NCI-H2227 (cell line): Measurements from ENCODE around the gene GDNF.
"Not testable (repeated sequence)": the region's sequence is repeated elsewhere in the genome, so short reads cannot be mapped to it uniquely, and the experiment has no call there.

Source experiments
- DNase-seq: peaks from one replicate; lab custom pipeline; 2025; ENCODE audit not compliant: unreplicated experiment; lab: John Stamatoyannopoulos, UW

GDNF gene, protein sequence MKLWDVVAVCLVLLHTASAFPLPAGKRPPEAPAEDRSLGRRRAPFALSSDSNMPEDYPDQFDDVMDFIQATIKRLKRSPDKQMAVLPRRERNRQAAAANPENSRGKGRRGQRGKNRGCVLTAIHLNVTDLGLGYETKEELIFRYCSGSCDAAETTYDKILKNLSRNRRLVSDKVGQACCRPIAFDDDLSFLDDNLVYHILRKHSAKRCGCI

DNA sequence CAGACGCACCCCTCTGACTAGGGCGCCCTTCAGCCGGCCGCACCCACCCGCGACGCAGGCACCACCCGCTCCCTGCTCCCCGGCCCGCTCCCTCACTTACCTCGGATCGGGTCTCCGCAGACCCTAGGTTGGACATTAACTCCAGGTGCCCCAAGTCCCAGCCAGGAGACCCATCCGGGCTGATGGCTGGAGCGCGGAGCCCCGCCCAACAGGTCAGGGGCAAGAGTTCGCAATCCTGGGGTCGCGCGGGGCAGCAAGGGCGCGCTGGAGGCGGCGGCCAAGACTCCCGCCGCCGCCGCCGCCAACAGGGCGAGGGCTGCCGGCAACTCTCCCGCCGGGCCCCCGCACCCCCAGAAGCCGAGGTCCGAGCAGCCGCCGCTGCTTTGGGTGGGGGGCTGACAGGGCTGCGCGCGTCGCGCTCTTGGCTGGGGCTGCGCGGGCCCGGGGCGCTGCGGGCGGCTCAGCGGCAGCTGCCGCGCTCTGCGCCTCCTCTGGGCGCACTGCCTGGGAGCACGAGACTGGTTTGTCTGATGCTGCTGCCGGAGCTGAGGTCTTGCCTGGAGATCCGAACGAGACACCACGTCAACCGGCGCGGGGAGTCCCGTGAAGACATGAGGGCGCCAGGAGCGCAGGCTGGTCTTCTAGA lies at the start of gene GDNF:
Gene GDNF, minus strand, starts transcription at position 635 of the 646 bp plus-strand sequence. CDS start 5,245 bp downstream, outside the sequence.
- DNase-seq: peak; percentile 43

DNA sequence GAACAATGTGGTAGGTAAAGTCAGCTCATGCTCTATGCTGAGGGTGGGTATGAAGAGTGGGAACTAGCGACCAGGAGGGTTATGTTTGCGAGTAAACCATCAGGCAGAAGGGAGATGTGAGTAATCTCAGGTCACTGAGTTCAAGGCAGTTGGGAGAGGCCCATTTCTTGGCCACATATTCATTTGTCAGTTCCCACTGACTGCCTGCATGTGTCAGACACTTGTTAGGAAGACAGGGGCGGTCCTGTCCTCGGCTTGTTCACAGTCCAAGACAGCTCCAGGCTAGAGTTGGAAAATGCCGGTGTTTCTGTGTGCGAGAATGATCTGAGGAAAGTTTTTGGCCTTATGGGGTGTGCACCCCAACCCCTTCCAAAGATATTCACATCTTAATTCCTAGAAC lies 48.6 kb upstream of the GDNF start:
- no peak for DNase-seq

DNA sequence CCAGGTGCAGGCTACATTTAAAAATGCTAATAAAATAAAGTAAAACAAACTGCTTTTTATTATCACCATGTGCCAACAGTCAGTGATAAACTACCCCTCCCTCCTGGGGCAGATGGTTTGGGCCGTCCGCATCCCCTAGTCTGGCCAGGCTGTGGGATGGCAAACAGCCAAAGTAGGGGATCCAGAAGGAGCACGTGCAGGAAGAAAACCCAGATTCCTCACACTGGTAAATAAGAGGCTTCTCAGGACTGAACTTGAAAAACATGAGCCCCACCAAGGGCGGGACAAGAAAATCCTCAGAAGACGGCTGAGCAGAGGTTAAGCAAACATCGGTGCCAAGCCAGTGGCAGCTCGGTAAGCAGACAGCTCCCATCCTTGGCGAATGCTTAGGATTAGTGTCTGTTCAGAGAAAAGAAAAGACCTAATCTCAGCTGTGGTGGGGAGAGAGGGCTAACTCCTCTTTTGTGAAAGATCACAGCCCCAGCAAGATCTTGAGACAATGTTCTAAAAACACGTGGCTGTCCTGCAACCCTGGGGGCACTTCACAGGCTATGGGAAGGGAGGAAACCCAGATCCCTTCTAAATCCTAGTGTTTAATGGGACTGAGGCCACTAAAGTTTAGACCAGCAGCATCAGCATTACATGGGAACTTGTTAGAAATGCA lies 46.5 kb upstream of the GDNF start:
- no peak for DNase-seq

DNA sequence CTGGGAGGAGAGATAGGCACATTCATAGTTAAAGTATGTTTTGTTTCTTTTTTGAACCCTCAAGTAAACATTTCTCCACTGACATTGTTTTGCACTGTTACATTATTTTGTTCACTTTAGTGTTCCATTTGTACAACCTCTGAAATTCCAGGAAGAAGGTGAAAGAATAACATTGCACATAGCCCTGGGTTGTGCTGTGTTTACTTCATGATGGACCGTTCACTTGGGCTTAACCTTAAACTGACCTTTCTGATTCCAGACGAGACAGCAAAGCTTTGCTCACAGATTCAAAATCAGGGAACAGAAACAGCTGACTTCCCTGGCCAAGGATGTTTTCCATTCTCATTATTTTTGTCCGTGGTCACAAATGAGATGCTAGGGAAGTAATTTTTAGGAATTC lies 42.8 kb upstream of the GDNF start:
- DNase-seq: no peak

DNA sequence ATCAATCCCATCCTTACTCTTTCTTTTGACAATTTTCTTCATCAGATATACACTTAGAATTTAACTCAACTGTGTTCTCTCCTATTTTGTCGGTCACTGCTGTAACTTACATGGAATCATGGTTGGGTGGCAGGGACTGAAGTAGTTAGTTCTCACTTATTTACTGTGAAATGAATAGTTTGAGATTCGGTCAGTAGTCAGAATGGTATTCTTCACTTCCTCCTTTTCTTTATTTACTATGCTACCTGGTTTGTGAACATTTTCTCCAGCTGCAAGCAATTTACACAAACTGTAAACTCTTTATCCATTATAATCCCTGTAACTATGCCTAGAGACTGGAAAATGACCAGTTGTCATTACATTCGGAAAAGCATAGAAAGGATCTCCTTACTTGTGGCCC lies 41.5 kb upstream of the GDNF start:
- no peak for DNase-seq

DNA sequence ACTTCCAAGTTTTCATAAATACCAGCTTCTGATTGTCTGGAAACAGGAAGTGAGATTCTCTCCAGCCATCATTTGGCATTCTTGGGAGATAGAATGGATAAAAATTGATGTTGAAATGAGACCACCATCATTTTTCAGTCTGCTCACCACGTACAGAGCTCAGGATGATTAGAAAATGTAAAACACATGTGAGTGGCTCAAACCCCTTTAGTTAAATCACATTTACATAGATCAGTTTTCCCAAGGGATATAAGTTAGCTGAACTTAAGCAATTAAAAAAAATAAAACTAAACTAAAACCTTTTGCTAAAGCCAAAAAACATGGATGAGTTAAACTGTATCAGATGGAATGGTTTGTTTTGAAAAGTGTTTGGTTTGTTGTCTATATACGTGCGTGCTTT lies 37.1 kb upstream of the GDNF start:
- no peak for DNase-seq

DNA sequence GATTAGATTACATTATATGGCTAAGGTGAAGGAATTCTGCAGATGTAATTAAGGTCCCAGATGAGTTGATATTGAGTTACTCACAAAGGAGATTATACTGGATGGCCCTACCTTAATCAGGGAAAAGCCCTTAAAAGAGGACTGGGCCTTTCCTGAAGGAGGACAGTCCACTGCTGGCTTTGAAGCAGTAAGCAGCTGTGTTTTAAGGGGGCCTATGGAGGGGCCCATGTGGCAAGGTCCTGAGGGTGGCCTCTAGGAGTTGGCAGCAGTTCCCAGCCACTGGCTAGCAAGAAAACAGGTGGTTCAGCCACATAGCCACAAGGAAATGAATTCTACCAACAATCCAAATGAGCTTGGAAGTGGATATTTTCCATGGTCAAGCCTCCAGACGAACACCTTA lies 36.4 kb upstream of the GDNF start:
- no peak for DNase-seq

DNA sequence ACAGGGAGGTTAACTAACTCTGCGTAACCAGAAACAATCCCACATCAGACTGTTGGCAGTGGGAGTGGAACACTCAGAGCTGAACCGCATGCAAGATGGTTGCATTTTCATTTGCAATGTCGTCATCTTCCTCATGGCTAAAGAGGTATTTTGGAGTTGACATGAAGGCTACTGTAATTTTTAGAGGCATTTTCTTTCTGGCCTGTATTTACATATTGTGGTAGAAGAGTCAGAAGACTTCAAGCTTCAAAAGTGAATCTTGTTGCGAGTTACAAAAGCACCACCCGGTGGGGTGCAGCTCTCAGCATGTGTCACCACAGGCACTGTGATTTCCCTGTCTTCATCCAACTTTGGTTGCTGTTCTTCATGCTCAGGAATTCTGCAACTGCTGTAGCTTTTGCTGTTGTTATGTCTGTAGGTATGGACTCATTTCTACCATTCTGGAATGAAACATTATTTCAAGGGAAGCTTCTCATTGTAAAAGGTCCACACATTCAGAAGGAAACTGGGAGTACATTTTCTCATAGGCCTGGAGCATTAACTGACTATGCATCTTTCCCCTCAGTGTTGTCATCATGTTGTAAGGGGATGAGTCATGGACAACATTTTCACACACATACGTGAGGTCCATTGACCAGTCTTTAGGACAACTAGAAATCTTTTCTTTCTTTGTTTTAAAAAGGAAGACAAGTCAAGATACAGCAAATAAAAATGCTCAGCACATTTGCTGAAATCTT lies 35.4 kb upstream of the GDNF start:
- no peak for DNase-seq

DNA sequence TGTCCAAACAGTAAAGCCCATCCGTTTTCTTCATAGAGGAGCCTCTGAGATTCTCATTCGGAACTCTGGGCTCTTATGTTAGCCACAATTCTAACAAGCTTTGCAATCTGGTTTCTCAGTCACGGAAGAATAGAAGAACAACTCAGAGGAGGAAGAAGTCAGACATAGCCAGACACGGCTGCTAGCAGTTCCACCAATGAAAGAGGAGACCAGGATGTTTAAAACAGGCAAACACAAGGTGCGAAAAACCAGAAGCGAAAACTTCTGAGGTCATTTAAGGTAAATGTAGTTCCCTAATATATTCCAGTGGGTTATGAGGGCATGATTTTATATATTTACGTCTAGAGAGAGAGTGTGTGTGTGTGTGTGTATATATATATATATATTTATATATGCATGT lies 34.1 kb upstream of the GDNF start:
- DNase-seq: no peak

DNA sequence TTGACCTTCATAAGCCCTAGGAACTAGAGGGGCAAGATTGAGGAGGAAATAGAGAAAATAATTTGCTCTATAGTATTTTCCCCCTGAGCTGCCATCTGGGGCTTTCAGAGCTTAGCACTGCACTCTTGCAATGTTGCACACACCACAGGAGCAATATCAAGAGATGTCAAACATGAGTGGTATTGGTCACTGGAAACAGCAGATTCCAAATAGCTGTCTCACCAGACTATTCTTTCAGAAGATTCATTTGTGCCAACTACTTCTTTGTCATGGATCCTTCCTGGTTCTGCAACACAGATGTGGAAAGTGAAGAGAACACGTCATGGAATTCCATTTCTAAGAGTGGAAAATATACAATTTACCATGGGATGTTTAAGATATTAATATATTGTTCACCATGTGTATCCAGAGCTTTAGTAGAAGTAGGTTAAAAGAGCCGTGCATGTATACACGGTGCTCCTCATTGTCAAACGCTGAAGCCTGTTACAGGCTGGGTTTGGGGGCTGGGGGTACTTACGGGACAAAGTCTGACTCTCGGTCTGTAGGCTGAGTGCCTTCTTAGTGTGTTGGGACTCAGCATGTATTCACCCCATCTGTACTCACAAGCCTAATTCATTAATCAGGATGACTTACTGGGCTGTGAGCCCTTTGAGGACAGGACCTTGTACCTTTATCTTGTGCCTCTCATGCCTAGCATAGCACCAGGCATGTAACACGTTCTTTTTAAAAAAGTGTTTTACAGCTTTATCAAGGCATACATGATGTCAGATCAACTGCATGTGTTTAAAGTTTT lies 31.4 kb upstream of the GDNF start:
- no peak for DNase-seq

DNA sequence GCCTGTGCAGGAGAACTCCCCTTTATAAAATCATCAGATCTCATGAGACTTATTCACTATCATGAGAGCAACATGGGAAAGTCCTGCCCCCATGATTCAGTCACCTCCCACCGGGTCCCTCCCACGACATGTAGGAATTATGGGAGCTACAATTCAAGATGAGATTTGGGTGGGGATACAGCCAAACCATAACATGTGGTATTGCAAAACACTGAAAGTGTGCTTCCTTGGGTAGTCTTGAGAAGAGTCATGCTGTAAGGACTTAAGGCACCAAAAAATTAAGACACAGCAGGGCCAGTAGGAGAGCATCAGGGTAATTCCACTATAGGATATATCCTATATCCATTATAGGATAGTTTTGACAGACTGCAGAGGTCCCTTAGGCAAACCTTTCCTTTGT lies 29.4 kb upstream of the GDNF start:
- DNase-seq: no peak

DNA sequence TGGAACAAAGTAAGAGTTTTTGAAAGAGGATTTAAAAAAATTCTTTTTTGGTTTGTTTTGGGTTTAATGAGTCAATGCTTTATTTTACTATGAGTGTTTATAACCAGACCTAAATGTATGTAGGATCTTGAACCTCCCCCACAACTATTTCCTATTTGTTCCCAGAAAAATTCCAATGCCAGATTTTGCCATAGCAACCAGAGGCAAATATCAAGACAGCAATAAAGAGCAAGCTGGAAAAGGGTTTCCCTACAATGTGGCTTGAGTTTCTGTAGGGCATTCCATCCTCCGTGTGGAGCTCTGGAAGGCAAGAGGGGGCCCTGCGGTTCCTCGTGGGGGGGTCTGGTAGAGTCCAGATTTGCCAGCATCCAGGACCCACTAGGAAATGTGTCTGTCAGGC lies 27.8 kb upstream of the GDNF start:
- no peak for DNase-seq

DNA sequence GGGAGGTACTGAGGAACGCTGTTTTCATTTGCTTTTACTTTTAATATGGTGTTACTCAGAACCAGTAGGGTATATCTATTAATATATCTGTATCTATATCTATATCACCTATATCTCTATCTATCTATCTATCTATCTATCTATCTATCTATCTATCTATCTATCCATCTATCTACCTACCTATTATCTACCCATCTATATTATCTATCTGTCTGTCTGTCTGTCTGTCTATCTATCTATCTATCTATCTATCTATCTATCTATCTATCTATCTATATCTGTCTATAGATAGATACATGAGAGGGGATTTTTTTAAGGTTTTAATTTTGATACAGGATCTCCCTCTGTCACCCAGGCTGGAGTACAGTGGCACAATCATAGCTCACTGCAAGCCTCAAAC lies 23.1 kb upstream of the GDNF start:
- not testable (repeated sequence) for DNase-seq

DNA sequence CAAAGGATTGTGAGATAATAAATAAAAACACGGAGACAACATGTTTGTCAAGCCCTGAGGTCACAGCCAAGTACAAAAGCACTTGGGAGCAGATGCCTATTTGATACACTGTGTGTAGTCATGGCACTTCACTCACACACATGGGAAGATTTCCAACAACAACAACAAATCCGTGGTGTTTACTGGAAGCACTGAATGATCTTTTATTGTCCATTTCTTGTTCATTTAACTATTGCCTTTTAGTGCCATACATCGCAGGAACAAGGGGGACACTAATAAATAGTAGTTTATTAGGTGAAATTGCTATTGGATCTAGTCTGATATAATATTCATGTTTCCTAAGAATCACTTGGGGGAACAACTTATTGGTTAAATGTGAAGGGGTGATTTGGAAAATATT lies 20.4 kb upstream of the GDNF start:
- no peak for DNase-seq

DNA sequence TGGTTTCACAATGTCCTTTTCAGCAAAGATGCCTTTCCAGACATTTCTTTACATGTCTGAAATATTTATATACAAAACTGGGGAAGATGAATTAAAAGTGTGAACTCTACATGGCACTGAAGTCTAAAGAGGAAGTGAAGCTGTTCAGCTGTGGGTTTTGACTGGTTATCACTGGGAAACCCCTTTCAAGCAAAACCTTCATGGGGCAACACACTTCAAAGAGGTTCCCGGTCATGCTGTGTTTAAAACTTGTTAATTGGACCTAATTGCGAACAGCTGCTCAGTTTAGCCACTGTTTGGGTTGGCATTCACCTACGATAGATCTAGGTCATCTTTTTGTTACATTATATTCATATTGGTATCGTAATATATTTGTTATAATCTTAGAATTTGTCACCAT lies 20.0 kb upstream of the GDNF start:
- DNase-seq: no peak

DNA sequence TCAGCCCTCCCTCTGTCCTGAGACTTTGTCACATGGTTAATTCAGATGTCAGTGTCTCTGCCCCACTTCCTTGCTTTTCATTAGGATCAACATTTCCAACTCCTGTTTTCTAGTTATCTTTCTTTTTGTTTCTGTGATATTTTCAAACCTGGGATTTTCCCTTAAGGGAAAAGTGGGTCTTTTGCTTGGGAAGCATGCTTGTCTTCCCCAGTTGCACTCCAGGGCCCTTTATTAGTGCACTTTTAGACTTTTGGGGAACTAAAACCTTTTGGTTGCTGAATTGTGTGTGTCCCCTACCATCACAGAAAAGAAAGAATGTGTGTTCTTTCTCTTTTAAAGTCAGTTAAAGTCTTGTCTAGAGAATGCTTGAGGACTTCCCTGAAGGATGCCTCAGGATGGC lies 18.4 kb upstream of the GDNF start:
- DNase-seq: no peak

DNA sequence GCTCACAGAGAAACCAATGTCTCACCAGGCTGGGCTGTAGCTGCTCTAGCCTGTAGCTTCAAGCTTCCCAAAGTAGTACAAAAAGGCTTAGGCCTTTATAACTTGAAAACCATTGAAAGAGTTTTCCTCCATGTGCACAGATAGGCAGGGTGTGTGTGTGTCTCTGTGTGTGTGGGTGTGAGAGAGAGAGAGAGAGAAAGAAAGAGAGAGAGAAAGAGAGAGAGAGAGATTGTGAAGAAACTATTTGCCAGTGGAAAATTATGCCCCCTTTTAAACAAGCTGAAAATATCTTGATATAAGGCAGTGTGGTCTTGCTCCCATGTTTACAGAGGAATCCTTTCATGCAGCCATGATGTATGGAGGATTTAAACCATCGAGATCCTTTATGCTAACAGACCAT lies 17.9 kb upstream of the GDNF start:
- no peak for DNase-seq

DNA sequence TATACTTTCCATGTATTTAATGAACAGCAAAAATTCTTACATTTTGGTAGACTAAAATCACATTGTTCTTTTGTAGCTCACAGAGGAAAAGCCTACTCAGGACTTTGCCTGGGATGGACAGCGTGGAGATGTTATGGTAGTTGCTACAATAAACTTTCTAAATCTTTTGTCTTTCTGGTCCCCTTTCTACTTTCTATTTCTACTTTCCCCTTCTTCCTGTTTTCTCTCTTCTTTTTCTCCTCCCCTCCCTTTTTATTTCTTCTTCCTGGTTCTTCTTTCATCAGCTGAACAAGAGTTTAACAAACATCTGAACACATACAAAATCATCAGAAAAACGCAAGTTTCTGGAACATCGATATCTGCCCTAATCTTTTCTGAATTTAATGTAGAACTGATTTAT lies 15.6 kb upstream of the GDNF start:
- no peak for DNase-seq

DNA sequence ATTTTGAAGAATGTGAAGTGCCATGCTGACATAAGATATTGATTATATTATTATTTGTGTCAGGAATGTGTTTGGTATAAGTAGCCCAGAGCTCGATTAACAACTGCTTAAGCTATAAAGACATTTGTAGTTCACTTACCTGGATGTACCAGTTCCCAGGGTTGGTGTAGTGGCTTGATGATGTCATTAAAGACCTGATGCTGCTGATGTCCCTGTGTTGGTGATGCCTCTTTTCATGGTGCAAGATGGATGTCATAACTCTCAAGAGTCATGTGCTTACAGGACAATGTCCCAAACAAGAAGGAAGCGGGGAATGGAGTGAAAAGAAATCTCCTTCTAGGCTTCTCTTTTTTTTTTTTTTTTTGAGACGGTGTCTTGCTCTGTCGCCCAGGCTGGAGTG lies 11.5 kb upstream of the GDNF start:
- no peak for DNase-seq

DNA sequence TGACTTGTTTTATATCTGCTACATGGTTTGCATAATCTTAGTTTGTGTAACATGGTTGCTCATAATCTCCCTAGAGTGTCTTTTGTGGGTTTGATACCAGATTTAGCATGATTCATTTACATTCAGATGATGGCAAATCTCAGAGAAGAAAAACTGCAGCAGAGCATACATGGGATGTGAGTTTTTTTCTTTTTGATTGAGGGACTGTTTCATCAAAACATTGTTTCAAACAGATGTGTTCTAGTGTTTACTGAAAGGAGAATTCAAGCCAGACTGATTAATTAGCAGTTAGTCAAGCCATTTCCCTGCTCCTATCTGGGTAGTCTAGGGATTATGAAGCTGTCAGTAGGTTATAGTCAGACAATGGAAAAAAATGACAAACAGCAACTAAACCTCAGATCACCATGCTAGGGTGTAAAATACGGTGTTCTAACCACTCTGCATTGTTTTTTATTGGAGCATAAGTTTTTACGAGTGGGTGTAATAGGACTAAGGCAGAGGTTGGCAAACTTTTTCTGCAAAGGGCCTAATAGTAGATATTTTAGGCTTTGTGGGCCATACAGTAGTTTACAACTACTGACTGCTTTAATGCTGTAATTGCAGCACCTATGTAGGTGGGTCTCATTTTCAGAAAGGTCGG lies 10.5 kb upstream of the GDNF start:
- DNase-seq: no peak

DNA sequence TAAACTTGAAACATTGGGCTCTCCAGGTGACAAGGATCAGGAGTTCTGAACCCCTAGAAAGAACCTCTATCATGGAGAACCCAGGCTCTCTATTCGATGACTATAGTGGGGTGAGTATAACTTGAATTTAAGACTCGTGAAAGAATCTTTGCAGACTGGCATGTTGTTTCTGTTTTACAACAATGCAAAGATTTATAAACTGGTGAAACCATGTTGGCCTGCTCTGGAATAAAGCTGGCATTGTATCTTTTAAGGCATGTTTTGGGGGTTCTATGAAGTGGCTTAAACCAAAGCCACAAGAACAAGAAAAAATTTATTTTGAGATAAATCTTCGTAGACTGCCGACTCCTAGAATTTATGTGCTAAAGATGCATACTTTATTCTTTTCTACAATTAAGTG lies 9.8 kb upstream of the GDNF start:
- no peak for DNase-seq
